Thyroid gland (tissue), 4 donors: ENCODE measurements around the gene ABCC1.

Source experiments
- POLR2A ChIP-seq, 2 donors: fragments of 450-650 bp; IDR thresholded peaks; one replicate each; pipeline ENCODE4 v1.6.1; 2017; ENCODE audit warnings: antibody characterized with exemption in 2 of 2, mild to moderate bottlenecking in 2 of 2, moderate library complexity in 1 of 2
- TF ChIP-seq, protein P1 (sequence below), 6 experiments: fragments of 200-600 bp in 3 of 6; fragments of 450-650 bp in 3 of 6; sonication (generic) in 3 of 6; IDR thresholded peaks; one replicate each; pipeline ENCODE4 v1.5.1; 2016 to 2019; ENCODE audit warnings: antibody characterized with exemption in 6 of 6, mild to moderate bottlenecking in 2 of 6, inconsistent platforms in 1 of 6, moderate library complexity in 1 of 6

DNA sequence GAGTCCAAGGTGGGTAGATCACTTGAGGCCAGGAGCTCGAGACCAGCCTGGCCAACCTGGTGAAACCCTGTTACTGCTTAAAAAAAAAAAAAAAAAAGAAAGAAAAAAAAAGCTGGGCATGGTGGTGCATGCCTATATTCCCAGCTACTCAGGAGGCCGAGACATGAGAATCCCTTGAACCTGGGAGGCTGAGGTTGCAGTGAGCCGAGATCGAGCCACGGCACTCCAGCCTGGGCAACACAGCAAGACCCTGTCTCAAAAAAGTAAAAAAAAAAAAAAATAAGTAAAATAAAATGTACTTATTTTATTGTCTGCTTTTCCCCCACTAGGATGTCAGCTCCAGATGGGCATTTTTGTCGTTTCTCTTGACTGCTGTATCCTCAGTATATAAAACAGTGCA is 107.7 kb downstream of the ABCC1 start:
- TF ChIP-seq, protein P1, sequence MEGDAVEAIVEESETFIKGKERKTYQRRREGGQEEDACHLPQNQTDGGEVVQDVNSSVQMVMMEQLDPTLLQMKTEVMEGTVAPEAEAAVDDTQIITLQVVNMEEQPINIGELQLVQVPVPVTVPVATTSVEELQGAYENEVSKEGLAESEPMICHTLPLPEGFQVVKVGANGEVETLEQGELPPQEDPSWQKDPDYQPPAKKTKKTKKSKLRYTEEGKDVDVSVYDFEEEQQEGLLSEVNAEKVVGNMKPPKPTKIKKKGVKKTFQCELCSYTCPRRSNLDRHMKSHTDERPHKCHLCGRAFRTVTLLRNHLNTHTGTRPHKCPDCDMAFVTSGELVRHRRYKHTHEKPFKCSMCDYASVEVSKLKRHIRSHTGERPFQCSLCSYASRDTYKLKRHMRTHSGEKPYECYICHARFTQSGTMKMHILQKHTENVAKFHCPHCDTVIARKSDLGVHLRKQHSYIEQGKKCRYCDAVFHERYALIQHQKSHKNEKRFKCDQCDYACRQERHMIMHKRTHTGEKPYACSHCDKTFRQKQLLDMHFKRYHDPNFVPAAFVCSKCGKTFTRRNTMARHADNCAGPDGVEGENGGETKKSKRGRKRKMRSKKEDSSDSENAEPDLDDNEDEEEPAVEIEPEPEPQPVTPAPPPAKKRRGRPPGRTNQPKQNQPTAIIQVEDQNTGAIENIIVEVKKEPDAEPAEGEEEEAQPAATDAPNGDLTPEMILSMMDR (IDR thresholded peaks at IDR 0.05), result no peak
- no peak for TF ChIP-seq POLR2A (IDR thresholded peaks at IDR 0.05)
